K562 treated with DMSO at 1 percent for 24 hours (cell line): ENCODE results near the gene NEURL1B. TPM values are rescaled to one million over a fixed set of nuclear protein-coding genes. Genes with fewer than 3 reads are reported as not detected.

Source experiments
- total RNA-seq: library from RNA; unstranded; fragments of 300-600 nt; gene quantifications from 2 replicates; pipeline ENCODE4 v1.2.3, GENCODE V29; 2022; ENCODE audit warnings: low read depth; ENCODE audit not compliant: insufficient read depth

Gene NEURL1B, protein sequence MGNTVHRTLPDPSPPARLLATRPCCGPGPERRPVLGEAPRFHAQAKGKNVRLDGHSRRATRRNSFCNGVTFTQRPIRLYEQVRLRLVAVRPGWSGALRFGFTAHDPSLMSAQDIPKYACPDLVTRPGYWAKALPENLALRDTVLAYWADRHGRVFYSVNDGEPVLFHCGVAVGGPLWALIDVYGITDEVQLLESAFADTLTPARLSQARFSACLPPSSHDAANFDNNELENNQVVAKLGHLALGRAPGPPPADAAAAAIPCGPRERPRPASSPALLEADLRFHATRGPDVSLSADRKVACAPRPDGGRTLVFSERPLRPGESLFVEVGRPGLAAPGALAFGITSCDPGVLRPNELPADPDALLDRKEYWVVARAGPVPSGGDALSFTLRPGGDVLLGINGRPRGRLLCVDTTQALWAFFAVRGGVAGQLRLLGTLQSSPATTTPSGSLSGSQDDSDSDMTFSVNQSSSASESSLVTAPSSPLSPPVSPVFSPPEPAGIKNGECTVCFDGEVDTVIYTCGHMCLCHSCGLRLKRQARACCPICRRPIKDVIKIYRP
- total RNA-seq = 0.42 TPM in 1 of 2 replicates, not detected in the other

DNA sequence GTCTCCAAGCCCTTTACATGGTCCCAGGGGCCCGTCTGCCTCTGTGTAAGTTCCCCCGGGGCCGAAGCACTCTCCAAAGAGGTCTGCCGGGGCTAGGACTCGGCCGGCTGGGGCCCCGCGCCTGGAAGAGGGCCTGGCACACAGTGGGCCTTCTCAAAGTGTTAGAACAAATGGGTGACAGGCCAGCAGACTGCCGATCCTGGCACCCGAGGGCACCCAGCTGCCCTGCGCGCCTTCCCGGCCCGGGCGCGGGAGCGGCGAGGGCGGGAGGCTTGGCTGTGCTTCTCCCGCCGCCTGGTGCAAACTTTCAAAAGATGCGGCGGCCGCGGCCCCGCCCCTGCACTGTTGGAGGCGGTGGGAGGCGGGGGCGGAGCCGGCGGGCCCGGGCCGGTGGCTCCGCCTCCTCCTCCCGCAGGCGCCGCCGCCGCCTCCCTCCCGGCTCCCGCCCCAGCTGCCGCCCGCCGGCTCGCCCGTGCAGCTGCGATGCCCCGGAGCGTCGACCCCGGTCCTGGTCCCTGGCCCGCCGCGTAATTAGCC is at the start of gene NEURL1B:
Gene NEURL1B (plus strand): TSS at position 442 of the 537 bp plus-strand sequence. CDS start 144 bp downstream, outside the sequence.

Other genes starting within 250 kb of the NEURL1B start
- gene SH3PXD2B, start 186.7 kb upstream of the NEURL1B start, total RNA-seq = 0.50 and 0.95 TPM in 2 replicates
- gene DUSP1, start 129.9 kb downstream of the NEURL1B start, total RNA-seq = 20.4 and 21.7 TPM in 2 replicates
- 50.5 and 54.0 TPM in 2 replicates for gene ERGIC1, start 193.0 kb downstream of the NEURL1B start, total RNA-seq